Liver (tissue), 9 donors: ENCODE results near the gene ASTE1. TPM values are rescaled to one million over a fixed set of nuclear protein-coding genes. Genes with fewer than 3 reads are reported as not detected.
A peak's percentile ranks its signal among the peaks of the same experiment; 100 is the strongest.

ENCODE experiments used
- DNase-seq: peaks from one replicate; pipeline ENCODE4 v3.0.0-alpha.2; 2017; ENCODE audit warnings: low spot score
- H3K27ac ChIP-seq, 2 donors: one replicate each; pipeline ENCODE4 v1.7.0; 2013; ENCODE audit warnings: inconsistent platforms in 2 of 2, low read length in 2 of 2, control low read depth in 1 of 2, low read depth in 1 of 2, mild to moderate bottlenecking in 1 of 2
- H3K27me3 ChIP-seq, 4 donors: one replicate each; pipeline versions ENCODE4 v1.6.1 to v1.7.0; 2013; ENCODE audit warnings: low read length in 3 of 4, inconsistent platforms in 1 of 4, mild to moderate bottlenecking in 1 of 4, moderate library complexity in 1 of 4; ENCODE audit not compliant: control insufficient read depth in 4 of 4, insufficient read depth in 4 of 4
- H3K36me3 ChIP-seq, 4 donors: one replicate each; pipeline versions ENCODE4 v1.6.1 to v1.7.0; 2013; ENCODE audit warnings: low read length in 3 of 4, mild to moderate bottlenecking in 3 of 4, low read depth in 1 of 4, moderate library complexity in 1 of 4; ENCODE audit not compliant: control insufficient read depth in 4 of 4, insufficient read depth in 3 of 4
- H3K4me1 ChIP-seq, 4 donors: one replicate each; pipeline versions ENCODE4 v1.6.1 to v1.7.0; 2013; ENCODE audit warnings: low read length in 3 of 4, mild to moderate bottlenecking in 3 of 4, moderate library complexity in 1 of 4; ENCODE audit not compliant: control insufficient read depth in 4 of 4, insufficient read depth in 4 of 4
- H3K4me3 ChIP-seq, 3 donors: one replicate each; pipeline versions ENCODE4 v1.6.1 to v1.7.0; 2013; ENCODE audit warnings: low read length in 3 of 3, control low read depth in 1 of 3, low read depth in 1 of 3, mild to moderate bottlenecking in 1 of 3
- H3K9ac ChIP-seq, 2 donors: one replicate each; pipeline ENCODE4 v1.7.0; 2013; ENCODE audit warnings: low read length in 2 of 2, mild to moderate bottlenecking in 2 of 2, moderate library complexity in 2 of 2, control low read depth in 1 of 2, low read depth in 1 of 2
- H3K9me3 ChIP-seq, 4 donors: one replicate each; pipeline versions ENCODE4 v1.6.1 to v1.7.0; 2013; ENCODE audit warnings: low read length in 3 of 4; ENCODE audit not compliant: control insufficient read depth in 4 of 4
- ATF3 ChIP-seq: IDR thresholded peaks from 2 replicates; pipeline ENCODE4 v1.6.1; 2016; ENCODE audit warnings: antibody characterized with exemption
- CTCF ChIP-seq: fragments of 150-350 bp; IDR thresholded peaks from 2 replicates; pipeline ENCODE4 v1.5.1; 2017; ENCODE audit warnings: improper control_type of control experiment, low read depth, low read length; ENCODE audit not compliant: missing input control
- EGR1 ChIP-seq, 2 donors: IDR thresholded peaks; 2 replicates each; pipeline ENCODE4 v1.6.1; 2016 to 2018; ENCODE audit warnings: antibody characterized with exemption in 2 of 2, low read depth in 2 of 2
- FOXA1 ChIP-seq: IDR thresholded peaks from 2 replicates; pipeline ENCODE4 v1.6.1; 2016; ENCODE audit warnings: antibody characterized with exemption
- FOXA2 ChIP-seq: IDR thresholded peaks from 2 replicates; pipeline ENCODE4 v1.6.1; 2016; ENCODE audit warnings: antibody characterized with exemption
- GABPA ChIP-seq, 2 donors: IDR thresholded peaks in 1 of 2; conservative IDR thresholded peaks in 1 of 2; 2 replicates each; pipeline ENCODE4 v1.6.1; 2016; ENCODE audit warnings: antibody characterized with exemption in 2 of 2, mild to moderate bottlenecking in 1 of 2, moderate library complexity in 1 of 2
- HNF4A ChIP-seq, 2 donors: conservative IDR thresholded peaks; 2 replicates each; pipeline ENCODE4 v1.6.1; 2016; ENCODE audit warnings: antibody characterized with exemption in 2 of 2, mild to moderate bottlenecking in 2 of 2
- HNF4G ChIP-seq: IDR thresholded peaks from 2 replicates; pipeline ENCODE4 v1.6.1; 2016; ENCODE audit warnings: antibody characterized with exemption
- JUND ChIP-seq, 2 donors: IDR thresholded peaks; 2 replicates each; pipeline ENCODE4 v1.6.1; 2016; ENCODE audit warnings: antibody characterized with exemption in 2 of 2
- MAX ChIP-seq: IDR thresholded peaks from 2 replicates; pipeline ENCODE4 v1.6.1; 2016; ENCODE audit warnings: antibody characterized with exemption
- NR2F2 ChIP-seq: IDR thresholded peaks from 2 replicates; pipeline ENCODE4 v1.6.1; 2016; ENCODE audit warnings: antibody characterized with exemption
- RAD21 ChIP-seq, 2 donors: IDR thresholded peaks; 2 replicates each; pipeline ENCODE4 v1.6.1; 2016; ENCODE audit warnings: antibody characterized with exemption in 2 of 2, mild to moderate bottlenecking in 2 of 2
- REST ChIP-seq: IDR thresholded peaks from 2 replicates; pipeline ENCODE4 v1.6.1; 2016; ENCODE audit warnings: antibody characterized with exemption, mild to moderate bottlenecking
- RXRA ChIP-seq, 2 donors: IDR thresholded peaks; 2 replicates each; pipeline ENCODE4 v1.6.1; 2017 to 2018; ENCODE audit warnings: antibody characterized with exemption in 2 of 2, mild to moderate bottlenecking in 1 of 2
- SP1 ChIP-seq: IDR thresholded peaks from 2 replicates; pipeline ENCODE4 v1.6.1; 2018; ENCODE audit warnings: antibody characterized with exemption, mild to moderate bottlenecking
- TAF1 ChIP-seq: conservative IDR thresholded peaks from 2 replicates; pipeline ENCODE4 v1.6.1; 2016; ENCODE audit warnings: antibody characterized with exemption, mild to moderate bottlenecking
- YY1 ChIP-seq: IDR thresholded peaks from 2 replicates; pipeline ENCODE4 v1.6.1; 2016; ENCODE audit warnings: antibody characterized with exemption, mild to moderate bottlenecking
- ZBTB33 ChIP-seq: IDR thresholded peaks from 2 replicates; pipeline ENCODE4 v1.6.1; 2016; ENCODE audit warnings: antibody characterized with exemption
- WGBS: extraction: QIAGEN DNeasy Blood & Tissue Kit; methylation state at CpG from one replicate; pipeline ENCODE4 v1.1.7; 2013; 5-methylcytosine and 5-hydroxymethylcytosine counted together
- polyA plus RNA-seq, 2 donors: library from polyadenylated mRNA; stranded (reverse) in 1 of 2; unstranded in 1 of 2; fragments of 200-250 nt in 1 of 2; fragments of >200 nt in 1 of 2; fragmentation: Nextera tagmentation in 1 of 2; extraction: Ambion mirVana in 1 of 2; gene quantifications; one replicate each; pipeline versions ENCODE4 v1.2.1 to v1.2.3, GENCODE V29; 2013 to 2015
- total RNA-seq, 2 donors: library from RNA; depleted of rRNA; stranded (reverse); fragments of >200 nt; gene quantifications; one replicate each; pipeline ENCODE4 v1.2.3, GENCODE V29; 2014
- donor health status: healthy.
- donor health status: healthy.
- donor health status: healthy.
- donor health status: healthy.
- donor health status: healthy.

The ASTE1 gene
- total RNA-seq (1 to 10 TPM; 4.6 to 6.0 TPM), polyA plus RNA-seq (1 to 10 TPM; 2.6 to 5.7 TPM)

GRCh38 chr3:131026321-131027151, at the start of gene ASTE1, which contains the start of gene NEK11:
TSS of gene ASTE1 (minus strand) at chr3:131026825. CDS start at chr3:131025306, 1,519 bp downstream.
TSS of gene NEK11 (plus strand) at chr3:131026877. CDS start at chr3:131029709, 2,832 bp downstream.
- H3K27me3 ChIP-seq, result no peaks in the 10 kb centered on the region
- peak; percentile 92 for DNase-seq
- H3K36me3 ChIP-seq, result peaks cover 0 to 3% (median 1%) of the 10 kb centered on the region in 4 donors
- H3K9ac ChIP-seq, result peak within 1 kb of the TSS; percentile 72 to 77
- H3K4me3 ChIP-seq, result peak within 1 kb of the TSS; percentile 69 to 93 (median 81)
- H3K27ac ChIP-seq, result peak within 1 kb of the TSS; percentile 69 to 81
- no peaks in the 10 kb centered on the region for H3K9me3 ChIP-seq
- peaks cover 2 to 21% (median 13%) of the 10 kb centered on the region in 4 donors for H3K4me1 ChIP-seq
- TF ChIP-seq RXRA (IDR thresholded peaks at IDR 0.05) (peak in 1 of 2 donors; percentile 23), ATF3 (no peak), NR2F2 (no peak), CTCF (no peak), FOXA2 (no peak), SP1 (peak; percentile 14), JUND (IDR thresholded peaks at IDR 0.05) (no peak), RAD21 (IDR thresholded peaks at IDR 0.05) (peak in 1 of 2 donors; percentile 31), ZBTB33 (no peak), MAX (peak; percentile 67), REST (no peak), HNF4A (conservative IDR thresholded peaks at IDR 0.05) (peak in 1 of 2 donors; percentile 38), EGR1 (IDR thresholded peaks at IDR 0.05; ENCODE audit: low read depth in 2 of 2) (peak in 1 of 2 donors; percentile 59), TAF1 (peak; percentile 69), YY1 (peak; percentile 97), FOXA1 (no peak), HNF4G (no peak), GABPA (IDR thresholded peaks at IDR 0.05 in 1 of 2, conservative IDR thresholded peaks at IDR 0.05 in 1 of 2) (peak in 1 of 2 donors; percentile 83)
- under 1% methylated on average over 56 of the region's 56 CpGs for WGBS
